Spleen (tissue), 11 donors: Measurements from ENCODE around the gene PIK3C3. TPM values are rescaled to one million over a fixed set of nuclear protein-coding genes. Genes with fewer than 3 reads are reported as not detected.

Experiments used
- DNase-seq: peaks from one replicate; pipeline ENCODE4 v3.0.0-alpha.2; 2020
- H3K27ac ChIP-seq, 8 donors: fragments of 200-600 bp; sonication (generic) in 7 of 8; 1 replicate in 4 of 8; 2 replicates in 4 of 8; pipeline versions ENCODE4 v1.5.0 to v1.8.0; 2016 to 2021; ENCODE audit warnings: inconsistent platforms in 4 of 8, mild to moderate bottlenecking in 4 of 8, moderate library complexity in 1 of 8
- H3K27me3 ChIP-seq, 7 donors: fragments of 200-600 bp; sonication (generic) in 6 of 7; replicated peaks in 1 of 7; 1 replicate in 4 of 7; 2 replicates in 3 of 7; pipeline versions ENCODE4 v1.5.0 to v1.8.0; 2016 to 2021; ENCODE audit warnings: inconsistent platforms in 3 of 7, mild to moderate bottlenecking in 1 of 7
- H3K36me3 ChIP-seq, 6 donors: fragments of 200-600 bp; sonication (generic) in 5 of 6; 1 replicate in 4 of 6; 2 replicates in 2 of 6; pipeline versions ENCODE4 v1.5.0 to v1.8.0; 2016 to 2021; ENCODE audit warnings: inconsistent platforms in 2 of 6
- H3K4me1 ChIP-seq, 6 donors: fragments of 200-600 bp; sonication (generic) in 5 of 6; 1 replicate in 3 of 6; 2 replicates in 3 of 6; pipeline versions ENCODE4 v1.5.0 to v1.8.0; 2016 to 2021; ENCODE audit warnings: inconsistent platforms in 3 of 6
- H3K4me3 ChIP-seq, 8 donors: fragments of 200-600 bp; sonication (generic) in 7 of 8; 1 replicate in 4 of 8; 2 replicates in 4 of 8; pipeline versions ENCODE4 v1.5.0 to v1.8.0; 2016 to 2021; ENCODE audit warnings: inconsistent platforms in 4 of 8, mild to moderate bottlenecking in 4 of 8, moderate library complexity in 2 of 8
- H3K9me3 ChIP-seq, 8 donors: fragments of 200-600 bp; sonication (generic) in 7 of 8; 1 replicate in 4 of 8; 2 replicates in 4 of 8; pipeline versions ENCODE4 v1.5.0 to v1.8.0; 2016 to 2021; ENCODE audit warnings: inconsistent platforms in 4 of 8
- CTCF ChIP-seq, 11 experiments: fragments of 200-600 bp in 7 of 11; fragments of 450-650 bp in 4 of 11; sonication (generic) in 4 of 11; IDR thresholded peaks in 8 of 11; conservative IDR thresholded peaks in 3 of 11; 1 replicate in 7 of 11; 2 replicates in 4 of 11; pipeline versions ENCODE4 v1.4.0 to v1.8.0; 2016 to 2021; ENCODE audit warnings: antibody characterized with exemption in 11 of 11, inconsistent platforms in 4 of 11, mild to moderate bottlenecking in 1 of 11
- POLR2A ChIP-seq, 3 donors: fragments of 450-650 bp; IDR thresholded peaks; one replicate each; pipeline ENCODE4 v1.5.1; 2017; ENCODE audit warnings: antibody characterized with exemption in 3 of 3, mild to moderate bottlenecking in 1 of 3
- POLR2AphosphoS5 ChIP-seq, 3 donors: sonication (generic); formaldehyde crosslinking; IDR thresholded peaks; one replicate each; pipeline ENCODE4 v1.5.1; 2017; ENCODE audit warnings: antibody characterized with exemption in 3 of 3
- WGBS, 5 donors: extraction: QIAGEN DNeasy Blood & Tissue Kit in 3 of 5; methylation state at CpG; one replicate each; pipeline versions ENCODE4 v1.1.5 to v1.1.7; 2013 to 2018; 5-methylcytosine and 5-hydroxymethylcytosine counted together
- intact Hi-C: fragments of 100-400 bp; cut with DNase I; formaldehyde crosslinking; loops from one replicate; pipeline ENCODE4 v1.15.0; 2023; ENCODE audit warnings: low total_unique reads
- polyA plus RNA-seq, 3 donors: library from polyadenylated mRNA; stranded (reverse); fragments of 200-250 nt; gene quantifications; one replicate each; pipeline ENCODE4 v1.2.1, GENCODE V29; 2013
- total RNA-seq, 7 donors: library from RNA; depleted of rRNA in 3 of 7; stranded (reverse); fragments of >200 nt in 3 of 7; fragmentation: NEBNext Ultra II Directional in 4 of 7; extraction: Animal tissue kit (Norgen Biotek cat#: 25700) in 4 of 7; gene quantifications; one replicate each; pipeline versions ENCODE4 v1.1.0 to v1.2.1, GENCODE V29; 2016 to 2021
- donor health status: healthy with polysubstance abuse.
- donor health status: DM: no; HTN: no; CAD: no; lungs with moderate emphysema.
- donor health status: DM: no; HTN: no; CAD: no.
- donor health status: Bipolar disorder and iron deficiency.
- donor health status: healthy.
- donor health status: DM: no; HTN: no; CAD: no.
- donor health status: DM: yes; HTN: yes; CAD: no.

Gene PIK3C3
- total and polyA plus RNA-seq, 10 donors = 22.8 to 77.3 (median 62.2) TPM

GRCh38 chr18:42030586-42031182 is 75.7 kb downstream of the PIK3C3 start:
- no peak for DNase-seq
- H3K36me3 ChIP-seq = peaks cover 0 to 88% (median 51%) of the 10 kb centered on the region in 6 donors
- H3K4me3 ChIP-seq = no peak overlapping the region
- H3K27me3 ChIP-seq = no peaks in the 10 kb centered on the region
- TF ChIP-seq POLR2AphosphoS5 (IDR thresholded peaks at IDR 0.05) = no peak
- peak in 1 of 11 experiments; percentile 13 for TF ChIP-seq CTCF (IDR thresholded peaks at IDR 0.05 in 8 of 11, conservative IDR thresholded peaks at IDR 0.05 in 3 of 11)
- no peak overlapping the region for H3K27ac ChIP-seq
- WGBS, 5 donors = 81 to 90% (median 88%) methylated on average over 3 of the region's 3 CpGs
- intact Hi-C loops = no loop called here
- H3K9me3 ChIP-seq = no peaks in the 10 kb centered on the region
- H3K4me1 ChIP-seq = peaks cover 0 to 6% (median 0%) of the 10 kb centered on the region in 6 donors

DNA sequence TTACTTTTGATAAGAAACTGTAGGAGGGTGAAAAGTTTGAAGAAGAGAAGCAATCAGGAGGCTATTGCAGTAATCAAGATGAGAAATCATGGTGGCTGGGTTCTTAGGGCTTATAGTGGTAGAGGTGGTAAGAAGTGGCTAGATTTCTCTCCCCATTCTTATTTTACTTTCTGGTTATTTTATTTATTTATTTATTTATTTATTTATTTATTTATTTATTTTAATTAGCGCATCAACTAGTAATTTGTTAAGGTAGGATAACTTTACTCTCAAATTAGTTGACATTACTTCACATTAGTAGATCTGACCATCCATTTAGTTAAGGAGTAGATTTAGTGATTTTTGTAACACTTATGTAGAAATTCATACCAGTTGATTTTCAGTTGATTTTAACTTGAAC is 77.4 kb downstream of the PIK3C3 start:
- Histone ChIP-seq H3K27ac (no peak overlapping the region), H3K4me1 (peaks cover 0 to 6% (median 0%) of the 10 kb centered on the region in 6 donors), H3K36me3 (peaks cover 0 to 91% (median 64%) of the 10 kb centered on the region in 6 donors), H3K4me3 (no peak overlapping the region), H3K27me3 (no peaks in the 10 kb centered on the region), H3K9me3 (no peaks in the 10 kb centered on the region)
- 93 to 100% (median 100%) methylated on average over 1 of the region's 1 CpG for WGBS, 5 donors
- intact Hi-C loops = no loop called here
- no peak for DNase-seq
- no peak for TF ChIP-seq CTCF (IDR thresholded peaks at IDR 0.05 in 8 of 11, conservative IDR thresholded peaks at IDR 0.05 in 3 of 11)
- TF ChIP-seq POLR2A (IDR thresholded peaks at IDR 0.05) = no peak
- no peak for TF ChIP-seq POLR2AphosphoS5 (IDR thresholded peaks at IDR 0.05)

DNA sequence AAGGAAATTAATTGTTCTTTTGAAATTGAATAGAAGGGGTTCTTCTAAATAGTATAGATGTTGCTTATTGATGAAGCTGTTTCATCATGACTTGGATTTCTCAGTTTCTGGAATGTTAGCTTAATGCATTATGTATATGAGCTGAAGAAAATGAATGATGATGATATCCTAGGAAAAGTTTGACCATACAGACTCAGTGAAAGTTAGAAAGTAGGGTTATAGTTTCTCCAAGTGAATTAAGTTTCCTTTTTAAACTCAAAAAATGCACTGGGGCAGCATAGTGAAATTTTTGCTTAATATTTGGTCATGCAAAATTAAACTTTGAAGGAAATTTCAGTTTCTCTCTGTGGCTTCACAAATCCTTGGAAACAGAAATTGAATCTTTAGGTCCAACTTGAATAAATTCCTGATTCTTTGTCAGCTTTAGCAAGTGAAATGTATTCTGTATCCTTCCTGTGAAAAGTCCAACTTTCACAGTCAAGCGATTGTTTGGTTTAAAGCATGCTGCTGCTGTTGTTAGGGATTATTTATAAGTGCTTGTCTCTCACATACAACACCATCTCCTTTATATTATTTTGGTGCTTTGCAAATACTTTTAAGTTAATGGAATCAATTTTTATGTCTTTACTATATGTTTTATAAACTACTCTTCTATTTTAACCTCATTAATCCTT is 78.2 kb downstream of the PIK3C3 start:
- H3K27me3 ChIP-seq = no peaks in the 10 kb centered on the region
- TF ChIP-seq CTCF (IDR thresholded peaks at IDR 0.05 in 8 of 11, conservative IDR thresholded peaks at IDR 0.05 in 3 of 11) = no peak
- TF ChIP-seq POLR2A (IDR thresholded peaks at IDR 0.05) = no peak
- no peak for TF ChIP-seq POLR2AphosphoS5 (IDR thresholded peaks at IDR 0.05)
- WGBS, 5 donors = 93 to 100% (median 95%) methylated on average over 1 of the region's 1 CpG
- H3K27ac ChIP-seq = no peak overlapping the region
- intact Hi-C loops = no loop called here
- no peak overlapping the region for H3K4me3 ChIP-seq
- no peaks in the 10 kb centered on the region for H3K9me3 ChIP-seq
- no peak for DNase-seq
- peaks cover under 1 to 94% (median 72%) of the 10 kb centered on the region in 6 donors for H3K36me3 ChIP-seq
- H3K4me1 ChIP-seq = peaks cover 0 to 3% (median 0%) of the 10 kb centered on the region in 6 donors

DNA sequence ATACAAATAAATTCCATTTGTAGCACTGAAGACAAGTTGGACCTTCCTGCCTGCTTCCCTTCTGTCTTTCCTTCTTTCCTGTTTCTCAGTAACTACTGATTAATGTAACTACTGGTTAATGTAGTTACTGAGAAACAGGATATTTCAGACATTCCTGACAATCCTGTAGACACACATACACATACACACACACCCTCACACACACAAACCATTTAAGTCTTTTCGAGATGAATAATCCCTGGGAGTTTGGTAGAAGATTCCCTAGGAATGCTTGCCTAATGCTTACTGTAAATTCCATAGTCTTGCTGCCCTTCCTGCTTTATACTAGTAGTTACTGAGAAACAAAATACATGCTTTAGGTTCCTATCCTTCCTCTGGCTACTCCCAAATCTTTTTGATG is 83.9 kb downstream of the PIK3C3 start:
- H3K4me1 ChIP-seq = no peaks in the 10 kb centered on the region
- no peaks in the 10 kb centered on the region for H3K9me3 ChIP-seq
- H3K36me3 ChIP-seq = peaks cover 2 to 100% (median 60%) of the 10 kb centered on the region in 6 donors
- no peak for DNase-seq
- no peak for TF ChIP-seq POLR2AphosphoS5 (IDR thresholded peaks at IDR 0.05)
- TF ChIP-seq CTCF (IDR thresholded peaks at IDR 0.05 in 8 of 11, conservative IDR thresholded peaks at IDR 0.05 in 3 of 11) = no peak
- no peak for TF ChIP-seq POLR2A (IDR thresholded peaks at IDR 0.05)
- no peak overlapping the region for H3K4me3 ChIP-seq
- 70 to 88% (median 74%) methylated on average over 1 of the region's 1 CpG for WGBS, 5 donors
- no peaks in the 10 kb centered on the region for H3K27me3 ChIP-seq
- H3K27ac ChIP-seq = no peak overlapping the region
- intact Hi-C loops = no loop called here
